DOHH2 (cell line): ENCODE data around the gene PLB1.

Experiments
- H3F3A ChIP-seq: fragments of 200-600 bp; sonication (generic), shearing (Covaris generic); 2 replicates; pipeline ENCODE4 v1.6.0; 2016; ENCODE audit warnings: antibody characterized with exemption, mild to moderate bottlenecking; ENCODE audit not compliant: control insufficient read depth, insufficient read depth
- H3K27ac ChIP-seq: fragments of 200-600 bp; sonication (generic); 2 replicates; pipeline ENCODE4 v1.5.1; 2014; ENCODE audit warnings: low read depth, mild to moderate bottlenecking, low read length, moderate library complexity
- H3K27me3 ChIP-seq: fragments of 200-600 bp; sonication (generic); 2 replicates; pipeline ENCODE4 v1.6.1; 2014; ENCODE audit warnings: mild to moderate bottlenecking, low read length, mixed read lengths; ENCODE audit not compliant: control insufficient read depth
- H3K36me3 ChIP-seq: fragments of 200-600 bp; sonication (generic); 2 replicates; pipeline ENCODE4 v1.6.1; 2014; ENCODE audit warnings: mild to moderate bottlenecking, low read length, moderate library complexity, mixed read lengths; ENCODE audit not compliant: control insufficient read depth
- H3K4me1 ChIP-seq: fragments of 200-600 bp; sonication (generic); 2 replicates; pipeline ENCODE4 v1.6.1; 2014; ENCODE audit warnings: mild to moderate bottlenecking, low read length, mixed read lengths; ENCODE audit not compliant: control insufficient read depth
- H3K4me2 ChIP-seq: fragments of 200-600 bp; sonication (generic); 2 replicates; pipeline ENCODE4 v1.6.0; 2014; ENCODE audit warnings: mild to moderate bottlenecking, low read length, moderate library complexity
- H3K4me3 ChIP-seq: fragments of 200-600 bp; sonication (generic); 2 replicates; pipeline ENCODE4 v1.5.1; 2014; ENCODE audit warnings: mild to moderate bottlenecking, low read length, mixed read lengths
- H3K79me2 ChIP-seq: fragments of 200-600 bp; sonication (generic); 2 replicates; pipeline ENCODE4 v1.6.1; 2014; ENCODE audit warnings: mild to moderate bottlenecking, low read length, mixed read lengths; ENCODE audit not compliant: control insufficient read depth
- H3K9me2 ChIP-seq: fragments of 200-600 bp; sonication (generic); replicated peaks from 2 replicates; pipeline ENCODE4 v1.6.1; 2014; ENCODE audit warnings: mild to moderate bottlenecking, low read length, mixed read lengths; ENCODE audit not compliant: control insufficient read depth
- H3K9me3 ChIP-seq: fragments of 200-600 bp; sonication (generic); 2 replicates; pipeline ENCODE4 v1.6.1; 2014; ENCODE audit warnings: antibody characterized with exemption, low read length, mixed read lengths; ENCODE audit not compliant: control insufficient read depth, insufficient read depth
- H4K20me1 ChIP-seq: fragments of 200-600 bp; sonication (generic); 2 replicates; pipeline ENCODE4 v1.6.0; 2014; ENCODE audit warnings: low read depth, mild to moderate bottlenecking, antibody characterized with exemption, low read length, moderate library complexity; ENCODE audit not compliant: control insufficient read depth, insufficient read depth
- EZH2phosphoT487 ChIP-seq: fragments of 200-600 bp; sonication (generic); IDR thresholded peaks from 2 replicates; pipeline ENCODE4 v1.6.1; 2017; ENCODE audit warnings: borderline replicate concordance, mild to moderate bottlenecking, antibody characterized with exemption, low read length, moderate library complexity, mixed read lengths
- TF ChIP-seq, protein P1 (sequence below): fragments of 200-600 bp; sonication (generic); IDR thresholded peaks from one replicate; pipeline ENCODE4 v1.5.1; 2014; ENCODE audit warnings: antibody characterized with exemption, mild to moderate bottlenecking, low read depth, low read length; ENCODE audit not compliant: poor library complexity, severe bottlenecking

Gene PLB1

DNA sequence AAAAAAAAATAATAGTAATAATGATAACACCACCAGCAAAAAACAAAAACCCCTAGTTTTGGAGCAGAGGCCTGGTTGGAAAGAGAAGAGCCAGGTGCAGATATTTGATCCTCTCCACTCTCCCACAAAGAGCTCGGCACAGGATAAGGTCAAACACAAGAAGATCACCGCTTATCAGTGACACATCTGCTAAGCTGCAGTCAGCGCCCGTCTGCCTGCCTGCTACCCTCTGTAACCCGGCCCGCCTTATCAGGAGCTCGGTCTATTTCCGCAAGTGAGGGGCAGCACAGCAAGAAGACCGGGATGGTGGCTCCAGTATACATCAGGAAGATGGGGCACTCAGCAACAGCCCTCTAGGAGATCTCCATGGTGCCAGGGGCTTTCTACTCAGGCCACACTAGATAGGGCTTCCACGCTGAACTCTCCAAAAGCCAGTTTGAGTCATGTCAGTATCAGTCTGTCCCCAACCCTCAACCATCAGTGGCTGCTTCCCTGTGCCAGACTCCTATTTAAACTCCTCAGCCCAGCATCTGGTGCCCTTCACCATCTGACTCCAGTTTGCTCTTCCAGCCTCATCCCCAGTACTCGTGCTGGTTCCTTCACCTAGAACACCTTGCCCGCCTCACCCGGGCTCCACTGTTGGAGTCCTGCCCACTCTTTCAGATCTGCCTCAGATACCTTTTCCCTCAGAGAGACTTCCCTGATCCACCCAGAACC lies 188.4 kb downstream of the PLB1 start:
- H4K20me1 ChIP-seq = no peaks in the 10 kb centered on the region
- TF ChIP-seq, protein P1, sequence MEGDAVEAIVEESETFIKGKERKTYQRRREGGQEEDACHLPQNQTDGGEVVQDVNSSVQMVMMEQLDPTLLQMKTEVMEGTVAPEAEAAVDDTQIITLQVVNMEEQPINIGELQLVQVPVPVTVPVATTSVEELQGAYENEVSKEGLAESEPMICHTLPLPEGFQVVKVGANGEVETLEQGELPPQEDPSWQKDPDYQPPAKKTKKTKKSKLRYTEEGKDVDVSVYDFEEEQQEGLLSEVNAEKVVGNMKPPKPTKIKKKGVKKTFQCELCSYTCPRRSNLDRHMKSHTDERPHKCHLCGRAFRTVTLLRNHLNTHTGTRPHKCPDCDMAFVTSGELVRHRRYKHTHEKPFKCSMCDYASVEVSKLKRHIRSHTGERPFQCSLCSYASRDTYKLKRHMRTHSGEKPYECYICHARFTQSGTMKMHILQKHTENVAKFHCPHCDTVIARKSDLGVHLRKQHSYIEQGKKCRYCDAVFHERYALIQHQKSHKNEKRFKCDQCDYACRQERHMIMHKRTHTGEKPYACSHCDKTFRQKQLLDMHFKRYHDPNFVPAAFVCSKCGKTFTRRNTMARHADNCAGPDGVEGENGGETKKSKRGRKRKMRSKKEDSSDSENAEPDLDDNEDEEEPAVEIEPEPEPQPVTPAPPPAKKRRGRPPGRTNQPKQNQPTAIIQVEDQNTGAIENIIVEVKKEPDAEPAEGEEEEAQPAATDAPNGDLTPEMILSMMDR = no peak
- no peak for TF ChIP-seq EZH2phosphoT487
- no peaks in the 10 kb centered on the region for H3K4me1 ChIP-seq
- H3K27ac ChIP-seq = no peak overlapping the region
- no peaks in the 10 kb centered on the region for H3K9me3 ChIP-seq
- no peaks in the 10 kb centered on the region for H3K79me2 ChIP-seq
- no peak overlapping the region for H3K4me3 ChIP-seq
- H3K27me3 ChIP-seq = no peaks in the 10 kb centered on the region
- H3F3A ChIP-seq = no peaks in the 10 kb centered on the region
- no peaks in the 10 kb centered on the region for H3K9me2 ChIP-seq
- no peaks in the 10 kb centered on the region for H3K36me3 ChIP-seq
- no peak overlapping the region for H3K4me2 ChIP-seq

DNA sequence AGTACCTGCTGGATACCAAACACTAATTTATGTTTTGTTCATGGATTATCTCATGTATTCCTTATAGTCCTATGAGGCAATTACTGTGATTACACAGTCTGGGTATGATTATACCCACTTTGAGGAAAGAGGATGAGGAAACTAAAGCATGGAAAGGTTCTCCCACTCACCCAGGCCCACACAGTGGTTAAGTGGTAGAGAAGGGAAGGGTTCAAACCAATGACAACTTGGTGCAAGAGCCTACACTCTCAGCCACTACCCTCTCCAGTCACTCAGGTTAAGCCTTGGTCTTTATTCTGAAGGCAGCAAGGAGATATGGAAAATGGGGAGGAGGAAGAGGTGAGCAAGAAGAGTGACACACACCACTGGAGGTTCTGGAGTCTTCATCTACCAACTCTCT lies 191.3 kb downstream of the PLB1 start:
- Histone ChIP-seq H3K4me3 (no peak overlapping the region), H3K36me3 (no peaks in the 10 kb centered on the region), H3K9me3 (no peaks in the 10 kb centered on the region), H4K20me1 (no peaks in the 10 kb centered on the region), H3K9me2 (no peaks in the 10 kb centered on the region), H3K79me2 (no peaks in the 10 kb centered on the region), H3K27ac (no peak overlapping the region), H3K4me2 (no peak overlapping the region), H3K4me1 (no peaks in the 10 kb centered on the region), H3K27me3 (no peaks in the 10 kb centered on the region), H3F3A (no peaks in the 10 kb centered on the region)
- TF ChIP-seq EZH2phosphoT487 = no peak
- TF ChIP-seq, protein P1 = no peak

DNA sequence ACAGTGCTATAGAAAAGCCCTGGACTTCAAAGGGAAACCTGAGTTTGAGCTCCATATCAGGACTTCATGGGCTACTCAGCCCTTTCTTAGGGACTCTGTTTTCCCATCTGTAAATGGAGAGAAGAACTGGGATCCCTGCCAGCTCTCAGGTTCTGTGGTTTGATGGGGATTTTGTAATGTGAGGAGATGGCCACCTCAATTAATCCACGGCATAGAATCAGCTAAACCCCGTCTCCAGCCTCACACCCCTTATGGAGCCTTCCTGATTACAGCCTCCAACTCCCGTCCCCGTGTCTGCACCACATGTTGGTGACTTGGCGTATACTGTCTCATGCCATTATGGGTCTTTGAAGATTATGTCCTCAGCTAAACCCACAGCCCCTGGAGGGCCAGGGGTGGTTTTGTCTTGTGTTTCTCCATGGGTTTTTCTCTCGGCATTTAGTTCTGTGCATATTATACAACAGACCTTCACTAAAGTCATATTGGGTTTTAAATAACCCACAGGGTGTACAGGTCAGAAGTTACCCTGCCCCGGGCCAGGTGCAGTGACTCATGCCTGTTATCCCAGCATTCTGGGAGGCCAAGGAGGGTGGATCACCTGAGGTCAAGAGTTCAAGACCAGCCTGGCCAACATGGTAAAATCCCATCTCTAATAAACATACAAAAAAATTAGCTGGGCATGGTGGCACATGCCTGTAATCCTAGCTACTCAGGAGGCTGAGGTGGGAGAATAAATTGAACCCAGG lies 192.0 kb downstream of the PLB1 start:
- Histone ChIP-seq H3K9me2 (no peaks in the 10 kb centered on the region), H3K4me1 (no peaks in the 10 kb centered on the region), H3K36me3 (no peaks in the 10 kb centered on the region), H3K9me3 (no peaks in the 10 kb centered on the region), H3K4me2 (no peak overlapping the region), H3F3A (no peaks in the 10 kb centered on the region), H3K27me3 (no peaks in the 10 kb centered on the region), H3K79me2 (no peaks in the 10 kb centered on the region), H3K4me3 (no peak overlapping the region), H3K27ac (no peak overlapping the region), H4K20me1 (no peaks in the 10 kb centered on the region)
- TF ChIP-seq EZH2phosphoT487 = no peak
- TF ChIP-seq, protein P1 = no peak
